HG03060 (cell line): ENCODE results near the gene TULP4.

Source experiments
- ATAC-seq: cut with Tn5 transposase; IDR thresholded peaks from one replicate; pipeline ENCODE4 v1.9.1; 2021; ENCODE audit warnings: low read depth, moderate number of reproducible peaks; ENCODE audit not compliant: unreplicated experiment

The TULP4 gene, protein sequence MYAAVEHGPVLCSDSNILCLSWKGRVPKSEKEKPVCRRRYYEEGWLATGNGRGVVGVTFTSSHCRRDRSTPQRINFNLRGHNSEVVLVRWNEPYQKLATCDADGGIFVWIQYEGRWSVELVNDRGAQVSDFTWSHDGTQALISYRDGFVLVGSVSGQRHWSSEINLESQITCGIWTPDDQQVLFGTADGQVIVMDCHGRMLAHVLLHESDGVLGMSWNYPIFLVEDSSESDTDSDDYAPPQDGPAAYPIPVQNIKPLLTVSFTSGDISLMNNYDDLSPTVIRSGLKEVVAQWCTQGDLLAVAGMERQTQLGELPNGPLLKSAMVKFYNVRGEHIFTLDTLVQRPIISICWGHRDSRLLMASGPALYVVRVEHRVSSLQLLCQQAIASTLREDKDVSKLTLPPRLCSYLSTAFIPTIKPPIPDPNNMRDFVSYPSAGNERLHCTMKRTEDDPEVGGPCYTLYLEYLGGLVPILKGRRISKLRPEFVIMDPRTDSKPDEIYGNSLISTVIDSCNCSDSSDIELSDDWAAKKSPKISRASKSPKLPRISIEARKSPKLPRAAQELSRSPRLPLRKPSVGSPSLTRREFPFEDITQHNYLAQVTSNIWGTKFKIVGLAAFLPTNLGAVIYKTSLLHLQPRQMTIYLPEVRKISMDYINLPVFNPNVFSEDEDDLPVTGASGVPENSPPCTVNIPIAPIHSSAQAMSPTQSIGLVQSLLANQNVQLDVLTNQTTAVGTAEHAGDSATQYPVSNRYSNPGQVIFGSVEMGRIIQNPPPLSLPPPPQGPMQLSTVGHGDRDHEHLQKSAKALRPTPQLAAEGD (N-terminal part only)

DNA sequence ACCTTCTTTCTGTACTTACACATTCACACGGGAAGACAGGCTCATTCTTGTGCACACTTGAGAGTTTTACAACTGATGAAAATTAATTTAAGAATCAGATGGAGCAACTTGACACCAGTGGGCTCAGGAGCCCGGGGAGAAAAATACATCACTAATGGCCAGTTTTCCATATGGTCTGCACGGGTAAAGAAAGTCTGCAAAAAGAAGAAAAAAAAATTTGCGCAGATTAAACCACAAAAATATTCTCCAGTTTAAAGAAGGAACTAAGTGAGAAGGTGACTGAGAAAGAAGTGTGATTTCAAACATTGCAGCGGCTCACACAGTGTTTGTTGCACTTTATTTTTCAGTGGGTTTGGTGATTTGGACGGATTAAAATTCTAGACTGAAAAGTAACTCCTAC lies at the start of gene TULP4:
TULP4 (plus strand) TSS at position 301 of the 400 bp plus-strand sequence. CDS start 1,552 bp downstream, outside the sequence.
- ATAC-seq: no peak

DNA sequence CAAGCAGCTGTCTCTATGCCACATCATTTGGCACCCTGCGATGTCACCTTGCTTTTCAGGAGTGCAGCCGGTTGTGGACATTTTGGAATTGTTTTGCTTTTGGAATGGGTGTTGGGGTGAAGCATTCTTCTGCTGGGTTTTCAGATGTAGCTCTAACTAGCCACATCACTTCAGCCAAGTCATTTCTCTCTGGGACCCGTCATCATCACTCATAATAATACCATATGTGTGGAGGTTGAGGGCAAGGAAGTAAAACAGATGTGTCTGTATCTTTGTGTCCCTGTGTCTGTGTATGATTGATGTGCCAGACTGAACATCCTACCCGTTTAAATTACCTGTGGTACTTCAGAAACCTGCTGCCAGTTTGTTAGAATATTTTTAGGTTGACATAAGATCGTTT lies 49.5 kb upstream of the TULP4 start:
- ATAC-seq: no peak

DNA sequence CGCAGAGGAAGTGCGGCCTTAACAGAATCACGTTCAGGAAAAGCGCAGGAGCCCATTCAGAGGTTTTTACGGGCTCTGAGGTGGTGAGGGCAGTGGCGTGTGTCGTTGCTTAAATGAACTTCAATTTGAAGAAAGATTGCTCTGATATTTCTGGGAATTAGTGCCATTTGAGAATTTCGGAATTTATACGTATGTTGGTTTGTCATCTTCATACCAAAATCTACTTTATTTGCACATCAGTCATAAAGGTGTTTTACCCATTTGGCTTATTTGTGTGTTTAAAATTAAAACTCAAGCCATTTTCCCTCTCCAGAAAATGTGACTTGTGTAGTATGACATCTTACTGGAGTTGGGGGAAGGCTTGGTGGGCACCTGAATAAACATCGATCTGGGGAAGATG lies 48.1 kb upstream of the TULP4 start:
- no peak for ATAC-seq

DNA sequence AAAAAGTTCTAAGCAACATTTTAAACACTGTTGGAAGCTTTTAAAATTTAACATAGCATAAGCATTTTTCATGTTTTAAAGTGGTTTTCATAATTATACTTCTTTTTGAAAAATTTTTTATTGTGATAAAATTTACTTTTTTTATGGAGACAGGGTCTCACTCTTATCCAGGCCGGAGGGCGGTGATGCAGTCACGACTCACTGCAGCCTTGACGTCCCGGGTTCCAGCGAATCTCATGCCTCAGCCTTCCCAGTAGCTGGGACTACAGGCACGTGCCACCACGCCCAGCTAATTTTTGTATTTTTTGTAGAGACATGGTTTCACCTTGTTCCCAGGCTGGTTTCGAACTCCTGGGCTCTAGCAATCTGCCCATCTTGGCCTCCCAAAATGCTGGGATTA lies 46.1 kb upstream of the TULP4 start:
- no peak for ATAC-seq

DNA sequence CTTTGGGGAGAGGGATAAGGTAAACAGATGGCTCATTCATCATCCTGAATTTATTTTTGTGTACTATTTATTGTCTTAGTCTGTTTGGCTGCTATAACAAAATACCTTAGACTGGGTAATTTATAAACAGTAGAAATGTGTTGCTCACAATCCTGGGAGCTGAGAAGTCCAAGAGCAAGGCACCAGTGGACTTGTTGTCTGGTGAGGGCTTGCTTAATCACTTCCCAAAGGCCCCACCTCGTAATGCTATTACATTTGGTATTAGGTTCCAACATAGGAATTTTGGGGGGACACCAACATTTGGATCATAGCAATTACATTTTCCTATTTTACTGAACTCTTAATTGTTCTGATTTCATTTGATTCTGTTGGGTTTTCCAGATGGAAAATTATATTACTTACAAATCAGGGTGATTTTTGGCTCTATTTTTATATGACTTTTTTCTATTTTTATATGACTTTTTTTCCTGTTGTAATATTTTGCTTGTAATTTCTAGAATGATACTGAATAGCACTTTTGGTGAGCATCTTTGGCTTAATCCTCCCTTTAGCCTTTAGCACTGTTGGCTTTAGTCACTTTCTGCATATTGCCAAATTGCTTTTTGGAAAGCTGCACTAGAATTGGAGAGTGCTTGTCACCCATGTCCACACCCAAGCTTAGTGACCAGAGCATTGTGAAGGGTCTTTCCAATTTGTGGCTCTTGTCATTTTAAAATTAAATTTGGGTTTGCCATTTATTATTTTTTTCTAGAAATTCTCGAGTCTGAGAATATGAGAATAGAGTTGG lies 43.7 kb upstream of the TULP4 start:
- ATAC-seq: no peak

DNA sequence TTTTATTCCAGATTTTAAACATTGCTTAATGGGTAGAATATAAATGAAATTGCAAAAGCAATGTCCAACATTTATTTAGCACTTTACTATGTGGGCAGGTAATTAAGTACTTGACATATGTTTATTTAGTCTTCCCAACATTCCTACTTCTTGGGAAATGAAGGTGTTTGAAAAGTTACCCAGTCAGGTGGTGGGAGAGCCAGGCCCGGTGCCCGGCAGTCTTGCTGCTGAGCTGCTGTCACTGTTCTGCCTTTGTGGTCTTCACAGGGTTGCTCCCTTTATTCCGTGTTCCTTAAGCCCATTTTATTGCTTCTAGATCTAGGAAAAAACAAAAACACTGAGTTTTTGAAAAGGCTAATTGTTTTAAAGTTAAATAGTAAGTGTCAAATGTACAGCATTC lies 42.6 kb upstream of the TULP4 start:
- ATAC-seq: no peak

DNA sequence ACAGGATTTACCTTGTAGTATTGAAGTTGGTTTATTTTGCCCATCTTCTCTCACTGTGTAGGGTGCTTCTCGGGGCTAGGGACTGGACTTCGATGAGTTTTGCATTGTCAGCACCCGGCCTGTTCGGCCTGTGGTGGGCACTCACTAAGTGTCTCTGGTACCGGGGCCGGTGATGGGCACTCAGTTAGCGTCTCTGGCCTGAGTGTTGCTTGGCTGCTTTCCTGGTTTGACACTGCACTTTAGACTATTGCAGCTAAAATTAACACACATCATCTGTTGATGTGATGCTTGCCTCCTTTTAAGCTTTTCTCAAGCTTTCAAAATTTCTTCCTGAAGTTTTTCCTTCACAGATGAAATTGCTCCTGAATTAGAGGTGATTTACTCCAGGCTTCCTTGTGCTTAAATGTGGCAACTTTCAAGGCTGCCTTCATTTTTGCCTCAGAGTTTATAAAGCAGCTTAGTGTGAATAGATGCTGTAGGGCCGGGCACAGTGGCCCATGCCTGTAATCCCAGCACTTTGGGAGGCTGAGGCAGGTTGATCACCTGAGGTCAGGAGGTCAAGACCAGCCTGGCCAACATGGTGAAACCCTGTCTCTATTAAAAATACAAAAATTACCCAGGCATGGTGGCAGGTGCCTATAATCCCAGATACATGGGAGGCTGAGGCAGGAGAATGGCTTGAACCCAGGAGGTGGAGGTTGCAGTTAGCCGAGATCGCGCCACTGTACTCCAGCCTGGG lies 41.7 kb upstream of the TULP4 start:
- ATAC-seq: no peak

DNA sequence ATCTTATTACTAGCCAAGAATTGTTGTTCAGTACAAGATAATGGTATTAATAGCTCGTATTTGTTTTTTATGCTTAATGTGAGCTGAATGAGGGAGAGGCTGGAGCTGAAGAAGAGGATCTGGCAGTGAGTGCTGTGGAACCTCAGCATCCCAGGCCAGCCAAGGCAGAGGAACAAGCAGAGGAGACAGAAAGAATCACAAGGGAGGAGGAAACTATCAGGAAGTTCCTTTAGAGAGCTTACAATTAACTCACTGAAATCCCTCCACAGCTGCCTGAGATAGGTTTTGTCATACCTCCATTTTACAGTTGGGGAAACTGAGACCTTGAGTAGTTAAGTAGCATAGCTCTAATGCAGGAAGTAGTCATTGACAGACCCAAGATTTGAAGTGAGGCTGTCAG lies 39.9 kb upstream of the TULP4 start:
- ATAC-seq: no peak

DNA sequence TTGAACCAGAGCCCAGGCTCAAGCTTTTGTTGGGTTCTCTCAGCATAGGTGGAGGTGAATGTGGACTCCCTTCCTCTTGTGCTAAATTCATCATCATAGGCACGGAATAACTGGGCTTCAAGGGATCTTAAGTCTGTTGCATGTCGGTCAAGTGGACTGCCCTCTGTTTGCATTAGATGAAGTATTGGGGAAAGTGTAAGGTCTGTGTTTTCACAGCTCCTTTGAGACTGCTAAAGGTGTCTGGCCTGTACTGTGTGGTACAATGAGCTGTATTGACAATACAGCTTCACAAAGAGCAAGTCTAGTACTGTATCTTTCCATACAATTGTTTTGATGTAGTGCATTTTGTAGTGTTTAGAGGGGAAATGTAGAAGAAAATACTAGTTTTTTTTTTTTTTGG lies 34.3 kb upstream of the TULP4 start:
- no peak for ATAC-seq

DNA sequence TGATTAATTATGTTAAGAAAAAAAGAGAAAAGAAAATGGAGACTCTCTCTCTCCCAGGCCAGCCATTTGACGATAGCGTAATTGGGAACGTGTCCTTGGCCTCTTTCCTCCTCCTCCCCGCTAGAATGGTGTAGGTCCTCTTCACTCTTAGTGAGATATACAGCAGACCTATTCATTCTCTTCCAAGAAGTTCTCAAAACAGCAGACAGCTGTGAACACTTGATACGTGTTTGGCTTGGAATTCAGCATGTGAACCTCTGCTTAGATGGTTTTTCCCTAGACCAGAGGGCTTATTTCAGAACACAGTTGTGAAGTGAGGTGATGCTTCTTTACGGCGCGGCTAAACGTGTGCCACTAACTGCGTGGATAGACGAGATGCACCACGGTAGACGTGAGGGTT lies 32.6 kb upstream of the TULP4 start:
- no peak for ATAC-seq

DNA sequence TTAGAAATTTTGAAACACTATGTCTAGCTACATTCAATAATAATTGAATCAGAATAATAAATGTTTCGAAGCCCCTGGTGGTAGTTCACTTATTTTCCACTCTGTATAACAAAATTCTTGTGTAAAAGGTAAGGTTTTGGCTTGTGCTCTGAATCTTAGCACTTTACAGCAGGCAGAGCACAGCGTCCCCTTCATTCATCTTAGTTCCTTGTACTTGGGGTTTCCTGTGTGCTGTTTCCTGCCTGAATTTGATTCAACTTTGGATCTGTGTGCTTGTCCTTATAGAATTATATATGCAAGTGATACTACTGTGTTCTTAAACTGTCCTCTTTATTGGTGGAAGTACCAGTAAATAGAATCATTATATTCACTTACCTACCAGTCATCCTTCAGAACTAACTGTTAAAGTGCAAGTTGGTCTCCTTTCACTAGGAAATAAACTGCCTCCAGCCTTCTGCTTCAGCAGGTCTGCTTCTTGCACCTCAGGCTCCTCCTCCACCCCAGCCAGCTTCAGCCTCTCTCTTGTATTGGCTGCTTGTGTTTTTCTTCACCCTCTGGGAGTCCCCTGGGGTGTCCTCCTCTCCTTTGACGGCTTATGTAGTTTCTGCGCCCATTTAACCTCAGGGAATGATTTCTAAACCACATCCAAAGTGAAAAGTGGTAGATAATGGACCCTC lies 28.8 kb upstream of the TULP4 start:
- ATAC-seq: no peak

DNA sequence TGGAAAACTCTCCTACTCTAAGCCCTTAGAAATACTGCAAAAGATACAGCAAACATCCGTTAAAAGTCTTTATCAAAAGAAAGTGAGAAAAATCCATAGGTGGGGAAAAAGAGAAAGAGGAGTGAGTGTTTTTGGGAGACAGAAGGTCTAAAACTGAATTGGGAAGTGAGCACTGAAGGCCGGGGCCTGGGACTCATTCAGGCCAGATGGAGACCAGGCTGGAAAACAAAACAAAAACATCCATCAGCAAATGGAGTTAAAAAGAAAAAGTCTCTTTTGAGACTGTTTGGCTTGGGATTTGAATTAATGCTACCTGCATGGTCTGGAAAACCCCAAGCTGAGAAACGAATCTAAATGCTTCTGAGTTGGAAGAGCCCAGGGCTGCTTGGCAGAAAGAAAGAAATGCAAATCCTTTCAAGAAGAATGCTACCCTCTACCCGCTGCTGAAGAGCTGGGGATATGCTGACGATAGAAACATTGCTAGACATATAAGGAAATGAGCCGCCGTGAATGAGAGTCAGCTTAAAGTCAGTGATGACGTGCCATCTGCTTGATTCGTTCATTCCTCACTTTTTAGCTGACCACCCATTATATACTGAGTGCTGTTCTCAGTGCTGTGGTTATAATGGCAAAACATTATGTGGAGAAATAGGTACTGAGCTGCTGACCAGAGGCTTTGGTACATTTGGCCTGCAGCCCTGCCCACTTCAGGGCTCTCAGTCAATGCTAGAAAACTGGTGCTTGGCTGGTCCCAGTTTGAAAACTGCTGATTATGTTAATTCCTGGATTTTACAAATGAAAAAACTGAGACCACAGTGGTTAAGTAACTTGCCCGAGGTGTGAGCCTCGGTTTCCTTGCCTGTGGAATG lies 28.0 kb upstream of the TULP4 start:
- no peak for ATAC-seq

DNA sequence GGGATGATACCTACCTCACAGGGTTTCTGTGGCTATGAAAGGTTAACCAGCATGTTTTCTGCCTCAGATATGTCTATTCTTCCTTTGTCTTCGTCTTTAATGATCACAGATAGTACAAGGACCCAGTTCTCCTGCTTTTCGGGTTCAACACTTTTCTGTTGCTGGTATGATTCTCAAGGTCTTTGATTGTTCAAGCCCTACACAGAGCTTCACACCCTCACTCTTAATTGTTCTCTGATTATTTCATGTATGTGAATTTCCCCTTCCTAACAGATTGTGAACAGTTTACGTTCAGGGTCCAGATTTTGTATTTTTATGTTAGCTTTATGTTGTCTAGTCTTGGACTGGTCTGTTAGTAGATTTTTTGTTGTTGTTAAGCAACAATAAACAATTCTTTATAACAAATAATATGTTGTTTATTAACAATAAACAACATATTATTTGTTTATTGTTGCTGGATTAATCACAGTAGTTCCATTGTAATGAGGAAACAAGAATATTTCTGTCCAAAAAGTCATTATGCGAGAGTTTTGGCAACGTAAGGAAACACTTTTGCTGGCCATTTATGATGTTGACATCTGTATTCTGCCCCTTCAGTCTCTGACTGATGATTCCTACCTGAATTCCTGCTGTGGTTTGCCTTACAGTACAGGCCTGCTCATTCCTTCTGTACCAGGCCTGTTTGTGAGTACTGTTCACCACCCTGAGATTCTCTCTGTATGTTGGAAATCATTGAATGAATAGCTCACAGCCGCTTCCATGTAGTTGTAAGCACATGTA lies 27.2 kb upstream of the TULP4 start:
- no peak for ATAC-seq

DNA sequence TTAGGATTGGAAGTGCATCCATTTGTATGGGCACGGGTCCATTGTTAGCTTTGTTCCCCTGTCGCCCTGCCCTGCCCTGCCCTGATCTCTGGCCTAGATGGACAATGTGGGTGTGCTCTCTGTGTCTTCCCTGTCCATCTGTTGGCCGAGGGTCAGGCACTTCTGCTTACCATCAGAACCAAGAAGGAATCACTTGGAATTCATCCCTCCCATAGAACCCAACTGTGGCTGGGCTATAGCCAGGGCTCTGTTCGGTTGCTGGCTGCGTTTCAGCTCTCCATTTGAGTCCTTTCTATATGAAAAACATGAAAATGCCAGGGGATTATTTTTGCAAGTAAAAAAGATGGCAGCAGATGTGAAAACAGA lies 26.6 kb upstream of the TULP4 start:
- no peak for ATAC-seq

DNA sequence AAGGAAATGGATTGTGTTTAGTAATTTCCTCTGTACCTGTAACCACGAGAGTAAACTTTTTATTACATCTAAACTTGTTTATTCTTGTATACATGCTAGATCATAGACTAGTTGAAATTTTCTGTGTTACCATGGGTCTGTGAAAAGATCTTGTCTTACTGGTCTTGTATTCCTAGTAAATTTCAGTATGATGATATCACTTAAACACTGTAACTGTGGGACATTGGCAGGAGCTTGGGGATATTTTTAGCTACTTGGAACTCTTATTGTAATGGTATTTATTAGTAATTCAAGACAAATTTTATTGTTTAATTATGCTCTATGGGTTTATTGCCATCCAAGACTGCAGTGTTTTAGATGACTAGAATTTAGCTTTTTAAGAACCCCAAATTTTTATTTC lies 25.9 kb upstream of the TULP4 start:
- no peak for ATAC-seq

DNA sequence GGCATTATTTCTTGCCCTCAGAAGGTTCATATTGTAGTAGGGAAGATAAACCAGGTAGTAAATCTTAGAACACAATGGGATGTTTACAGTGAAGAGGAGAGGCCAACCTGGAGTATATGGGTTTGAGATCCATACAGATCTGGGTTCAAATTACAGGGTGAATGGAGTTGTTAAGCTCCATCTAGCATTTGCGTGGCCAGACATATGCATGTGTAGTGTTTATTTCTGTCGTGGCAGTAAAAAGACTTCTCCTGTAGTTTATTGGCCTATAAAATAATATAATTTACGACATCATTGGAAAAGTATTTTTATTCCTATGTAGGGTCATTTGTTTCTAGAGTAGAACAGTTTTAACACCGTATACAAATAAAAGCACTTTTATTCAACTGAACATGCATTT lies 25.2 kb upstream of the TULP4 start:
- ATAC-seq: no peak

DNA sequence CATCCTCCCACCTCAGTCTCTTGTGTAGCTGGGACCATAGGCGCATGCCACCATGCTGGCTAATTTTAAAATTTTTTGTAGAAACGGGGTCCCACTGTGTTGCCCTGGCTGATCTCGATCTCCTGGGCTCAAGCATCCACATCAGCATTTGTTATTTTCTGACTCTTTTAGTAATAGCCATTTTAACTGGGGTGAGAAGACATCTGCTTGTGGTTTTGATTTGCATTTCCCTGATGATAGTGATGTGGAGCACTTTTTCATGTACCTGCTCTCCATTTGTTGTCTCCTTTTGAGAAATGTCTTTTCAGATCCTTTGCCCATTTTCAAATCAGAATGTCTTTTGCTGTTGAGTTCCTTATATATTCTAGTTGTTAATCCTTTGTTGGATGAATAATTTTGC lies 22.2 kb upstream of the TULP4 start:
- ATAC-seq: no peak

DNA sequence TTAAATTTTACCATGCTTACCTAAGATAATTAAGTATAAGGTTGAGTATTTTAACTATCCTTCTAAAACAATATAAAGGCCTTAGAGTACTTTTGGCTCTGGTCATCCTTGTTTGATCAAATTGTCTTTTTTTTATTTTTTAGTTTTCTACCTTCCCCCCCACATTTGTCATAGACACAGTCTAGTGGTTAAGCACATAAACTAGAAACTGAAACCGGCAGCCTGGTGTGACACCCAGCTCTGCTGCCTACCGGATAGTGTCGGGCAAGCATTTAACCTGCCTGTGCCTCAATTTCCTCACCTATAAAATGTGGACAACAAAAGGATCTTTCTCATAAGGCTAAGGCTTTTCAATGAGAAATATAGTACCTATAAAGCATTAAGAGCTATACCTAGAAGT lies 21.6 kb upstream of the TULP4 start:
- ATAC-seq: peak; percentile 83
